Measurements from ENCODE around the gene TADA2B.

DNA sequence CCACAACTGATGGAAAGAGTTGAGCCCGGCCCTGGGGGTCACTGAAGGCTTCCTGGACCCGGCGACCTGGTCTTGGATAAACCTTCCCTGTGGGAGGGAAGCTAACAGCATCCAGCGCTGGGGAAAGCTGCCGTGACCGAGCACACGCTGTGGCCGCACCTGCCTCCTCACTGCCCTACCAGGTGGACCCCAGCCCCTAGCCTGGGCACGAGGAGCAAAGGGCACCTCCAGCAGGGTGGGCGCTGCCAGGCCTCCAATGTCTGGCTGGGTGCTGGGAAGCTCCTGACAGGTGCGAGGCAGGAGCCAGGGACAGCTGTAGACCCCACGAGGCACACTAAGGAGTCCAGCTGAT lies 7.9 kb downstream of the TADA2B start:
- TF ChIP-seq, protein P1, sequence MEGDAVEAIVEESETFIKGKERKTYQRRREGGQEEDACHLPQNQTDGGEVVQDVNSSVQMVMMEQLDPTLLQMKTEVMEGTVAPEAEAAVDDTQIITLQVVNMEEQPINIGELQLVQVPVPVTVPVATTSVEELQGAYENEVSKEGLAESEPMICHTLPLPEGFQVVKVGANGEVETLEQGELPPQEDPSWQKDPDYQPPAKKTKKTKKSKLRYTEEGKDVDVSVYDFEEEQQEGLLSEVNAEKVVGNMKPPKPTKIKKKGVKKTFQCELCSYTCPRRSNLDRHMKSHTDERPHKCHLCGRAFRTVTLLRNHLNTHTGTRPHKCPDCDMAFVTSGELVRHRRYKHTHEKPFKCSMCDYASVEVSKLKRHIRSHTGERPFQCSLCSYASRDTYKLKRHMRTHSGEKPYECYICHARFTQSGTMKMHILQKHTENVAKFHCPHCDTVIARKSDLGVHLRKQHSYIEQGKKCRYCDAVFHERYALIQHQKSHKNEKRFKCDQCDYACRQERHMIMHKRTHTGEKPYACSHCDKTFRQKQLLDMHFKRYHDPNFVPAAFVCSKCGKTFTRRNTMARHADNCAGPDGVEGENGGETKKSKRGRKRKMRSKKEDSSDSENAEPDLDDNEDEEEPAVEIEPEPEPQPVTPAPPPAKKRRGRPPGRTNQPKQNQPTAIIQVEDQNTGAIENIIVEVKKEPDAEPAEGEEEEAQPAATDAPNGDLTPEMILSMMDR (IDR thresholded peaks at IDR 0.05) = no peak
- TF ChIP-seq POLR2A (IDR thresholded peaks at IDR 0.05) = no peak

All from testis (tissue), 2 donors.